Activated gamma-delta T cell (primary cell): ENCODE results near the gene TULP4.
"Not testable (repeated sequence)": the region's sequence is repeated elsewhere in the genome, so short reads cannot be mapped to it uniquely, and the experiment has no call there.

Experiments
- DNase-seq: peaks from one replicate; lab custom pipeline; 2025; lab: John Stamatoyannopoulos, UW

The TULP4 gene

GRCh38 chr6:158502263-158502950 lies 190.1 kb downstream of the TULP4 start:
- no peak for DNase-seq

DNA sequence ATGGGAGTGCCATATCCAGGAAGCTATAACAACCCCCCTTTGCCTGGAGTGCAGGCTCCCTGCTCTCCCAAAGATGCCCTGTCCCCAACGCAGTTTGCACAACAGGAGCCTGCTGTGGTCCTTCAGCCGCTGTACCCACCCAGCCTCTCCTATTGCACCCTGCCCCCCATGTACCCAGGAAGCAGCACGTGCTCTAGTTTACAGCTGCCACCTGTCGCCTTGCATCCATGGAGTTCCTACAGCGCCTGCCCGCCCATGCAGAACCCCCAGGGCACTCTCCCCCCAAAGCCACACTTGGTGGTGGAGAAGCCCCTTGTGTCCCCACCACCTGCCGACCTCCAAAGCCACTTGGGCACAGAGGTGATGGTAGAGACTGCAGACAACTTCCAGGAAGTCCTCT lies 191.0 kb downstream of the TULP4 start:
- DNase-seq: no peak

- no peak for DNase-seq
These were observed 191.6 kb downstream of the TULP4 start for GRCh38 chr6:158503846-158504245.

- DNase-seq: no peak
These were observed 192.9 kb downstream of the TULP4 start for GRCh38 chr6:158505194-158505593.

DNA sequence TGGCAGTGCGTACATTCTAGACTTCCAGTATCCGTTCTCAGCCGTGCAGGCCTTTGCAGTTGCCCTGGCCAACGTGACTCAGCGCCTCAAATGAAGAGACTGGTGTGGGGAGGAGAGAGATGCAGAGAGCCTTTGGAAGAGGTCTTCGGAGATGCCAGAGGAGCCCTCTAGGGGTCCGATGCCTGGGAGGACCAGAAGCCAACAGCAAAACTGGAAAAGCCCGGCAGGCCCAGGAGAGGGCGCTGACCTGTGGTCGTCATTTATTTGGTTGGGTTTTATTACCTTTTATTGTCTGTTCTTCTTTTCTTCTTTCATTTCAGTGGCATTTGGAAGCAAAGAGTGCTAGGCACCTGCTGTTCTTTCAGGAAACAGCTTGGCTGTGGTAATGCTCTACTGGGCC lies 194.3 kb downstream of the TULP4 start:
- DNase-seq: no peak

DNA sequence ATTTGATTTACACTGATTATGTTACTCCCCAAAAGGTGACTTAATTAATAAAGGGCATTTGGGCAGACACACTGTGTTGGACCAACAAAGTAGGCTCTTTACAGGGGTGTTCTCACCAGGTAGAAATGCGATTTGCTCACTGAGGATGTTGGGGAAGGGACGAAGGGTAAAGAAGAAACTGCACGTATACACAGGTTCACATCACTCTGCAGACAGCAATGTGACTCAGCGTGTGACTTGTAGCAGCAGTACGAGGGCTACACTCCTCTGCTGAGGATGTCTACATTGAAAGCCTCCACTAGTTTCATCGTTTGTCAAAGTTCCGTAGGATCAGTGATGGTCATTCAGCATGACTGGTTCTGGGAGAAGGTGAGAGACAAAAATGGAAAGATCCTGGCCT lies 194.9 kb downstream of the TULP4 start:
- no peak for DNase-seq

GRCh38 chr6:158508450-158508849 lies 196.2 kb downstream of the TULP4 start:
- DNase-seq: no peak

- no peak for DNase-seq
These were observed 197.2 kb downstream of the TULP4 start for GRCh38 chr6:158509465-158509864.

GRCh38 chr6:158512809-158513208 lies 200.5 kb downstream of the TULP4 start:
- DNase-seq: no peak

DNA sequence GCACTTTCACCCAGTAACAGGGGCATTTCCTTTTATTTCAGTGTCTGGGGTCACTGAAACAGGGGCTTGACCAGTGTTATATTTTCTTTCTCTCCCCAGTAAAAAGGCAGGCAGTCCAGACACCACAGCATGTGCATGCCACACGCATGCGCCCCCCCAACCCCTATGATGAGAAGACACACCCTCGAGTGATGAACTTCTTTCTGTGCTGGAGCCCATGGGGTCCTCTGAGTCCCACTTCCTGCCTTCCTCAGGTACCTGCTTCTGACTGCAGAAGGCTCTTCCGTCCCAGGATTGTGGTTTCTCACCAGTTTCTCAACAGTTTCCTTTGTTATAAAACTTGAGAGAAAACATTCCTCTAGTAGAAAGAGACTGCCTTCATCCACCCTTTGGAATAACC lies 201.9 kb downstream of the TULP4 start:
- DNase-seq: no peak

DNA sequence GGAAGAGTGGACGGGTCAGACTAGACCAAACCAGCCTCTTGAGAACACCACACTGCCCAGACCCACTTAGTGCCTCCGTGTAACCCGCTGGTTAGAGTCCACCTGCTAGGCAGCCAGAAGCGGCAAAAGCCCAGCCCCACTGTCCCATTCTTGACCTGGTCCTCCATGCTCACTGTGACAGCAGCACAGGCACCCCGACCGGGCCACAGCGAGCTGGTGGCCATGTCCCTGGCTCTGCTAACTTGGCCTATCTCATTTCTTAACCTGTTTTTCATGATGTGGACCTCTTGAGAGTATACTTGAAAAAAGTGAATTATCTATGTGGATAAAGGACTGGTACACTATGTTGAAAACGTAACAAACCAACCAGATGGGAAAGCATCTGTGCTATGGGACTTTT lies 202.7 kb downstream of the TULP4 start:
- no peak for DNase-seq

- no peak for DNase-seq
These were observed 203.8 kb downstream of the TULP4 start for GRCh38 chr6:158516098-158516497.

DNA sequence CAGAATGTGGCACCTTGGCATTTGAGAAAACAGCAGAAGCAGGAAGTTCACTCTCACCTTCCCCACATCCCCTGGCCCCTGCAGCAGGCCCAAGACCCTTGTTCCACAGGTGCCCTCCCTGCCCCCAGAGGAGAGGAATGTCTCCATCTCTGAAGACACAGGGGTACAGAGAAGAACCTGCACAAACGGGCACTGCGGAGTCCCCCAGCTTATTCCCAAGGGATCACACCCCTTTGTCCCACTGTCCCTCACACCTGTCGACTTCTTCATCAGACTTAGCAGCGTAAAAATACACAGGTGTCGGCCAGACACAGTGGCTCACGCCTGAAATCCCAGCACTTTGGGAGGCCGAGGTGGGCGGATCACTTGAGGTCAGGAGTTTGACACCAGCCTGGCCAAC lies 204.8 kb downstream of the TULP4 start:
- DNase-seq: no peak

GRCh38 chr6:158517581-158517980 lies 205.3 kb downstream of the TULP4 start:
- DNase-seq: no peak

DNA sequence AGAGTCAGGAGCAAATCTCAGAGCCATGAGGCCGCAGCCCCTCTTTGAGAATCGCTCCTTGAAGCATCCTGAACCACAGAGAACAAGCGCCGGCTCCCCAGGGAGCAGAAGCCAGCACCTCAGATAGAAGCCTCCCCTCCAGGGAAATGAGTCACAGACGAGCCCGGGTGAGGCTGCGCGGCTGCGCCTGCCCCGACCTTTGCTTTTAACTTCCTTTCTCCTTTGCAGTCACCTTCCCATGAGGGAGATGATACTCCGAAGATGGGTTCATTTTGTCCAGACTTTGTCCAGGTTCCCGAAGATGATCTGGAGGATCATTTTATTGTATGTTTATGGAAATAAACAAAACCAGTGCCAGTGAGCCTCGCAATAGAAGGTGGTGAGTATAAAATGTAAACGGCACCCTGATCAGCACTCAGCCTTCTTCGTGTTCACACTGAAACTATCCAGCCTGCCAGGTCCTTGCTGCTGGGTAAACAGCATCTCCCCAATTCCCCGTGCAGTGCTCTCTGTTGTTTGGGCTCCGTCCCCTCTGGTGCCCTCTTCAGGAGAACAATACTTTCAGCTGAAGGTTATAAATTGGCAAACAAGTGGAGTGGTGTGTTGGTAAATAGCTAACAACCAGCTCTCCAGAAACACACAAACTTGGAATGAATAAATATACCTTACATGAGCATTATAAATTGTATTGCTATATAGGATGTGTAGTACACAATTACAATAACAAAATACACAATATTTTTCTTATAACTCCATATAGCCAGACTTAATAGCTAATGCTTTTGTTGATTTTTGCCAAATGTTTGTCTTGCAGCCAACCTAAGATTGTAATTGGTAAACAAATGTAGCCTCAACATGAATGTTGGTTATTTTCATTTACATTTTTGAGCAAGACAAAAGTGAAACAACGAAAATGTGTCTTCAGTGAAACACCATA lies 206.2 kb downstream of the TULP4 start:
- no peak for DNase-seq

GRCh38 chr6:158519300-158519699 lies 207.0 kb downstream of the TULP4 start:
- DNase-seq: no peak

- DNase-seq: no peak
These were observed 207.5 kb downstream of the TULP4 start for GRCh38 chr6:158519761-158520160.

- not testable (repeated sequence) for DNase-seq
These were observed 208.7 kb downstream of the TULP4 start for GRCh38 chr6:158520975-158521374.

GRCh38 chr6:158521759-158522158 lies 209.5 kb downstream of the TULP4 start:
- DNase-seq: no peak

GRCh38 chr6:158522616-158523015 lies 210.4 kb downstream of the TULP4 start:
- DNase-seq: no peak

DNA sequence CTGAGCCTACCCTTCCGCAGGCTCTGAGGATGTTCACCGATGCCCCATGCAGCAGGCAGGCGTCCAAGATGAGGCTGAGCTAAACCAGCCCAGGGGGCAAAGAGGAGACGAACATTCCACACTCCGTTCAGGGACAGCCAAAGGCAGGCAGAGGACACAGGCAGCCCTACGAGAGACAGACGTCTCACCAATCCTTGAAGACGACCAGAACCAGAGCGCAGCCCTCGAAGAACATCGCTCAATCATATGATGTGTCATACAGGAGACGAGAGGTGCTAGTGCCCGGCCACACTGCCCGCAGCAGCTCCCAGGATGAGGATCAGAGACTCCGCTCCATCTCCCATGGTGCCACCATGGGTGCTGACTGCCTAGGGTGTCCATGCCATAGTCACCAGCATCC lies 212.0 kb downstream of the TULP4 start:
- DNase-seq: no peak

- DNase-seq: not testable (repeated sequence)
These were observed 215.6 kb downstream of the TULP4 start for GRCh38 chr6:158527858-158528257.

DNA sequence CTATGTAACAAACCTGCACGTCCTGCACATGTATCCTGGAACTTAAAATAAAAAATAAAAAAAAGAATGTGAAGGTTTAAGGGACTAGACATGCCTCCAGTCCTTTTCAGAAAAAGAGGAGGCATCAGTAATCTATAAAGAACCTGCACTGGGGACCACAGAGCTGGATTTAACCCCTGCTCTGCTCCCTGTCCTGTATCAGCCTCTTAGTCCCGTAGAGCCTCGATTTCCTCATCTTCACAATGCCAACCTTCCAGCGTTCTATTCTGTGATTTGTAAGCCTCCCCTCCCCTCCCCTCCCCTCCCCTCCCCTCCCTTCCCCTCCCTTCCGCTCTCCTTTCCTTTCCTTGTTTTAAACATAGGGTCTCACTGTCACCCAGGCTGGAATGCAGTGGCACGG lies 216.6 kb downstream of the TULP4 start:
- no peak for DNase-seq
